Measurements from ENCODE around the gene DYNLT1.

- TF ChIP-seq CTCF (conservative IDR thresholded peaks at IDR 0.05; ENCODE audit: low read length): no peak
- TF ChIP-seq EZH2phosphoT487 (IDR thresholded peaks at IDR 0.05; ENCODE audit: borderline replicate concordance): no peak
These were observed 22.9 kb upstream of the DYNLT1 start for GRCh38 chr6:158667360-158667981.

Measured in Loucy (cell line).